ENCODE data around the gene POLDIP2. TPM values are rescaled to one million over a fixed set of nuclear protein-coding genes. Genes with fewer than 3 reads are reported as not detected.

The POLDIP2 gene
- total RNA-seq, 1 experiment from 2014 or later = 82.8 TPM

GRCh38 chr17:28324781-28325180 is 32.5 kb downstream of the POLDIP2 start:
- H3K18ac ChIP-seq (ENCODE audit: insufficient read length, low read depth, low read length) = no peak overlapping the region
- H2AFZ ChIP-seq (ENCODE audit: low read length) = no peak overlapping the region
- H2BK12ac ChIP-seq (ENCODE audit: insufficient read length, low read depth, low read length) = no peak overlapping the region
- no peak overlapping the region for H2BK5ac ChIP-seq (ENCODE audit: insufficient read length, low read length)
- H4K8ac ChIP-seq (replicated peaks; ENCODE audit: insufficient read length, low read depth, low read length) = no peak overlapping the region
- H3K27ac ChIP-seq (ENCODE audit: insufficient read length, low read depth, low read length) = no peak overlapping the region
- peaks cover 9% of the 10 kb centered on the region for H3K79me1 ChIP-seq (ENCODE audit: insufficient read depth, low read depth, low read length, poor library complexity, severe bottlenecking)
- no peaks in the 10 kb centered on the region for H3K27me3 ChIP-seq (ENCODE audit: insufficient read depth, low read length)
- no peak for DNase-seq
- H3K79me2 ChIP-seq (ENCODE audit: insufficient read depth, low read length) = peaks cover 50% of the 10 kb centered on the region
- H4K20me1 ChIP-seq (ENCODE audit: control insufficient read depth, insufficient read depth, insufficient read length) = peaks cover 3% of the 10 kb centered on the region
- no peak overlapping the region for H2BK120ac ChIP-seq (ENCODE audit: low read depth, low read length, poor library complexity, severe bottlenecking)
- H3K9ac ChIP-seq (ENCODE audit: extremely low read depth, insufficient read length, low read length) = no peak overlapping the region
- Mint-ChIP-seq H3K36me3 (ENCODE audit: insufficient read depth in 1 of 3, low read depth in 3 of 3) (peaks cover 38 to 68% (median 62%) of the 10 kb centered on the region in 3 experiments; a peak in 6 of 7 replicates), H3K9me3 (no peaks in the 10 kb centered on the region), H3K27ac (peak overlapping the region in 1 of 3 experiments; percentile 10; a peak in 2 of 7 replicates), H3K27me3 (ENCODE audit: low read depth) (no peaks in the 10 kb centered on the region), H3K4me3 (no peak overlapping the region), H3K4me1 (peaks cover 30 to 31% of the 10 kb centered on the region in 2 experiments)
- no peak overlapping the region for H2BK20ac ChIP-seq (ENCODE audit: low read depth, low read length, poor library complexity, severe bottlenecking)
- H3K4ac ChIP-seq (ENCODE audit: low read depth, low read length) = no peak overlapping the region
- H3K23ac ChIP-seq (ENCODE audit: insufficient read length, low read depth, low read length) = no peak overlapping the region
- no peak overlapping the region for H4K5ac ChIP-seq (ENCODE audit: insufficient read length, low read depth, low read length)
- H2AK5ac ChIP-seq (ENCODE audit: insufficient read length, low read length) = no peak overlapping the region
- no peak overlapping the region for H2BK15ac ChIP-seq (ENCODE audit: low read depth, low read length)
- H3K23me2 ChIP-seq (ENCODE audit: insufficient read length, low read depth, low read length, poor library complexity, severe bottlenecking) = peaks cover 10% of the 10 kb centered on the region
- no peak overlapping the region for H4K91ac ChIP-seq (ENCODE audit: insufficient read length, low read depth, low read length)
- H3K56ac ChIP-seq (ENCODE audit: insufficient read length, low read depth, low read length) = no peak overlapping the region
- TF ChIP-seq, protein P1, sequence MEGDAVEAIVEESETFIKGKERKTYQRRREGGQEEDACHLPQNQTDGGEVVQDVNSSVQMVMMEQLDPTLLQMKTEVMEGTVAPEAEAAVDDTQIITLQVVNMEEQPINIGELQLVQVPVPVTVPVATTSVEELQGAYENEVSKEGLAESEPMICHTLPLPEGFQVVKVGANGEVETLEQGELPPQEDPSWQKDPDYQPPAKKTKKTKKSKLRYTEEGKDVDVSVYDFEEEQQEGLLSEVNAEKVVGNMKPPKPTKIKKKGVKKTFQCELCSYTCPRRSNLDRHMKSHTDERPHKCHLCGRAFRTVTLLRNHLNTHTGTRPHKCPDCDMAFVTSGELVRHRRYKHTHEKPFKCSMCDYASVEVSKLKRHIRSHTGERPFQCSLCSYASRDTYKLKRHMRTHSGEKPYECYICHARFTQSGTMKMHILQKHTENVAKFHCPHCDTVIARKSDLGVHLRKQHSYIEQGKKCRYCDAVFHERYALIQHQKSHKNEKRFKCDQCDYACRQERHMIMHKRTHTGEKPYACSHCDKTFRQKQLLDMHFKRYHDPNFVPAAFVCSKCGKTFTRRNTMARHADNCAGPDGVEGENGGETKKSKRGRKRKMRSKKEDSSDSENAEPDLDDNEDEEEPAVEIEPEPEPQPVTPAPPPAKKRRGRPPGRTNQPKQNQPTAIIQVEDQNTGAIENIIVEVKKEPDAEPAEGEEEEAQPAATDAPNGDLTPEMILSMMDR (conservative IDR thresholded peaks at IDR 0.05) = no peak
- WGBS (ENCODE audit: extremely low coverage, insufficient read length, low lambda C conversion rate) = no CpG with 5 or more reads among the region's 3 CpGs
- no peaks in the 10 kb centered on the region for H3K9me3 ChIP-seq (ENCODE audit: control insufficient read depth, low read depth, low read length)
- H3K14ac ChIP-seq (ENCODE audit: insufficient read depth, low read length) = no peak overlapping the region
- no peak overlapping the region for H3K4me2 ChIP-seq (ENCODE audit: insufficient read depth, insufficient read length, low read length)
- H3T11ph ChIP-seq (ENCODE audit: low read length) = no peak overlapping the region
- peaks cover 6% of the 10 kb centered on the region for H3K4me1 ChIP-seq (ENCODE audit: insufficient read depth, low read length)
